ENCODE results near the gene FAM187B.

The FAM187B gene

GRCh38 chr19:35256566-35256965 lies 28.0 kb upstream of the FAM187B start:
- no peak for ATAC-seq
- no peak for TF ChIP-seq SNAI2 (CRISPR knock-in tag; IDR thresholded peaks at IDR 0.05)
- TF ChIP-seq PATZ1 (CRISPR knock-in tag; IDR thresholded peaks at IDR 0.05; ENCODE audit: borderline replicate concordance): no peak
- TF ChIP-seq ZNF8 (CRISPR knock-in tag; IDR thresholded peaks at IDR 0.05): no peak
- TF ChIP-seq TOX (CRISPR knock-in tag; IDR thresholded peaks at IDR 0.05; ENCODE audit: borderline replicate concordance): no peak
- TF ChIP-seq CSRNP3 (CRISPR knock-in tag; IDR thresholded peaks at IDR 0.05): no peak
- no peak for TF ChIP-seq BACH2 (CRISPR knock-in tag; IDR thresholded peaks at IDR 0.05; ENCODE audit: borderline replicate concordance)
- no peak for TF ChIP-seq ESRRG (CRISPR knock-in tag; IDR thresholded peaks at IDR 0.05)

- ATAC-seq: no peak
- TF ChIP-seq CSRNP3 (CRISPR knock-in tag; IDR thresholded peaks at IDR 0.05) (no peak), OSR1 (CRISPR knock-in tag; IDR thresholded peaks at IDR 0.05) (no peak), ZNF8 (CRISPR knock-in tag; IDR thresholded peaks at IDR 0.05) (no peak), RARB (CRISPR knock-in tag; IDR thresholded peaks at IDR 0.05) (no peak), ZNF565 (CRISPR knock-in tag; conservative IDR thresholded peaks at IDR 0.05; ENCODE audit: low read depth) (no peak), ZFP30 (CRISPR knock-in tag; IDR thresholded peaks at IDR 0.05) (no peak), TOX (CRISPR knock-in tag; IDR thresholded peaks at IDR 0.05; ENCODE audit: borderline replicate concordance) (no peak), GLIS3 (CRISPR knock-in tag; IDR thresholded peaks at IDR 0.05) (no peak), ZFP3 (CRISPR knock-in tag; IDR thresholded peaks at IDR 0.05) (no peak), ESRRG (CRISPR knock-in tag; IDR thresholded peaks at IDR 0.05) (no peak), ARNTL (CRISPR knock-in tag; IDR thresholded peaks at IDR 0.05; ENCODE audit: borderline replicate concordance, low read depth) (no peak), ZNF70 (CRISPR knock-in tag; IDR thresholded peaks at IDR 0.05) (no peak), SNAI2 (CRISPR knock-in tag; IDR thresholded peaks at IDR 0.05) (no peak), TSHZ2 (CRISPR knock-in tag; IDR thresholded peaks at IDR 0.05) (no peak)
Observed at GRCh38 chr19:35254341-35255297, 26.1 kb upstream of the FAM187B start.

DNA sequence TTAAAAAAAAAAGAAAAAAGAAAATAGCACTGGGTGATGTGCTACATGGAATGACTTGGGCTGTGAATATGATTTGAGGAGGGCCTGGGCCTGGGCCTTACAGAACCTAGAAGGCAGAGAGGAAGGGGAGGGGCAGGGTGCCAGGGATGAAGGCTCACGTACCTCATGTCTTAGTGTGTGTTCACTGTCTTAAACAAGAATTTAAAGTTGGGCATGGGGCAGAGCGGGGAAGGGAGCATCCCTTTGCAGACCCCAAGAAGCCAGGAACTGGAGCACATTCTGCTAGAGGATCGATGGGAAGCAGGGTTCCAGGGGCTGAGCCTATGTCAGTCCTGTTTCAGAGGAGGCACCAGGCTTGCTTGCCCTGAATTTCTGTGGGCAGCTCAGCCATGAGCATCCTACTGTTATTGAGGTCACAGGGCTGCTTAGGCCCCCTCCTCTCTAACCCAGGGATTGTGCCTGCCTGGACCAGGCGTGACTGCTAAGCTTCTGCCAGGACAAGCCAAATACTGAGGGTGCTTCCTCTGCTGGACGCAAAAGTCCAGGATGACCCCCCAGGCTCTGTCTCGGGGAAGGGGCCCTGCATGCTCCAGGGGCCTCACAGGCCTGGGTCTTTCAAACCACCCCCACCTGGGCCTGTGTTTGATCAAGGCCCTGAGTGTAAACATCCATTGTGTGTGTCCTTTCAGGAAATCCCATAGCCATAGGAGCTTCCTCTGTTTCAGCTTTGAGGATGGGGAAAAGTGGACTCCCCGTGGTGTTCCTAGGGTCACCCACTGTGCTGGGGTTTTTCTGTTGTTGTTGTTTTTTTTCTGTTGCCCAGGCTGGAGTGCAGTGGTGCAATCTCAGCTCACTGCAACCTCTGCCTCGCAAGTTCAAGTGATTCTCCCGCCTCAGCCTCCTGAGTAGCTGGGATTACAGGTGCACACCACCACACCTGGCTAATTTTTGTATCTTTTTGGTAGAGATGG lies 25.1 kb upstream of the FAM187B start:
- no peak for ATAC-seq
- TF ChIP-seq TSHZ2 (CRISPR knock-in tag; IDR thresholded peaks at IDR 0.05) (no peak), RARB (CRISPR knock-in tag; IDR thresholded peaks at IDR 0.05) (no peak), TOX (CRISPR knock-in tag; IDR thresholded peaks at IDR 0.05; ENCODE audit: borderline replicate concordance) (no peak), ISL1 (CRISPR knock-in tag; IDR thresholded peaks at IDR 0.05) (no peak), ZC3H10 (CRISPR knock-in tag; IDR thresholded peaks at IDR 0.05) (no peak), POU6F1 (CRISPR knock-in tag; IDR thresholded peaks at IDR 0.05; ENCODE audit: borderline replicate concordance, low read depth) (no peak), ESRRG (CRISPR knock-in tag; IDR thresholded peaks at IDR 0.05) (no peak), GLIS3 (CRISPR knock-in tag; IDR thresholded peaks at IDR 0.05) (no peak), ARNTL (CRISPR knock-in tag; IDR thresholded peaks at IDR 0.05; ENCODE audit: borderline replicate concordance, low read depth) (no peak), OSR1 (CRISPR knock-in tag; IDR thresholded peaks at IDR 0.05) (no peak), SNAI2 (CRISPR knock-in tag; IDR thresholded peaks at IDR 0.05) (no peak), ZNF8 (CRISPR knock-in tag; IDR thresholded peaks at IDR 0.05) (no peak), ZNF565 (CRISPR knock-in tag; conservative IDR thresholded peaks at IDR 0.05; ENCODE audit: low read depth) (no peak), ZNF70 (CRISPR knock-in tag; IDR thresholded peaks at IDR 0.05) (no peak)

Measured in SK-N-SH treated with all-trans-retinoic acid at 6 μM for 48 hours (cell line).